Activated T-cell treated with anti-CD3 and anti-CD28 coated beads, Interleukin-2, amount 50 U/mL, for 4 hours (primary cell): ENCODE measurements around the gene MED12L. TPM values are rescaled to one million over a fixed set of nuclear protein-coding genes. Genes with fewer than 3 reads are reported as not detected.

Source experiments
- ATAC-seq, 2 donors: fragments of 200-7000 bp; cut with Tn5 transposase; one replicate each; pipeline ENCODE4 v1.10.0; 2021
- DNase-seq: peaks from one replicate; pipeline ENCODE4 v3.0.0-alpha.2; 2020
- H3K27me3 Mint-ChIP-seq: one replicate; pipeline ENCODE4 v1.8.0; 2021; ENCODE audit warnings: low read depth, mixed read lengths
- H3K36me3 Mint-ChIP-seq: one replicate; pipeline ENCODE4 v1.8.0; 2022; ENCODE audit warnings: mixed read lengths; ENCODE audit not compliant: insufficient read depth
- H3K4me1 Mint-ChIP-seq: one replicate; pipeline ENCODE4 v1.8.0; 2021; ENCODE audit warnings: low read depth, mixed read lengths
- H3K4me3 Mint-ChIP-seq: one replicate; pipeline ENCODE4 v1.8.0; 2021; ENCODE audit warnings: mild to moderate bottlenecking, moderate library complexity, mixed read lengths
- H3K9me3 Mint-ChIP-seq: one replicate; pipeline ENCODE4 v1.8.0; 2021; ENCODE audit warnings: mixed read lengths
- total RNA-seq, 3 donors: library from RNA; stranded (reverse); gene quantifications; one replicate each; pipeline ENCODE4 v1.2.1, GENCODE V29; 2021

Gene MED12L
- total RNA-seq, 3 donors from 2014 or later, result 1.1 to 3.3 (median 1.9) TPM

DNA sequence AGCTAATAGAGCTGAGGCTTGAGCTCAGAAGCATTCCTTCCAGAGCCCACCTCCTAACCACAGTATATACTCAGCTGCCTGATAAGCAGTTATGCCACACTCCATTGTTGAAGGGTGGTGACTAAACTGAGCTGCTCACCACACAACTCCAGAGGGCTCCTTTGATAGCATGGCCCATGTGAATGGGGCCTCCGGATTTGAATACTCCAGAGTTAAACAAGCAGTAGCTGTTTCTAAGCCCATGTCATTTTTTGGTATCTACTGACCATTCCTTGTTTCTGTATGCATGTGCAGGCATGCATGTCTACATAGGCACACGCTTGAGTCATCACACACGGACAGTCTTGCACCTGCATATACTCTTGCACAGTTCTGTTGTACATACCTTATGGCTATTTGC, 346.5 kb downstream of the MED12L start:
- Mint-ChIP-seq H3K27me3 (no peaks in the 10 kb centered on the region), H3K9me3 (no peaks in the 10 kb centered on the region), H3K36me3 (no peaks in the 10 kb centered on the region), H3K4me1 (no peaks in the 10 kb centered on the region), H3K4me3 (no peak overlapping the region)
- DNase-seq, result no peak
- no peak for ATAC-seq

- DNase-seq, result no peak
- Mint-ChIP-seq H3K9me3 (no peaks in the 10 kb centered on the region), H3K36me3 (no peaks in the 10 kb centered on the region)
Measured at GRCh38 chr3:151432616-151433372, 347.3 kb downstream of the MED12L start.

GRCh38 chr3:151434151-151434890, 348.9 kb downstream of the MED12L start:
- Mint-ChIP-seq H3K36me3 (no peaks in the 10 kb centered on the region), H3K27me3 (peaks cover 3% of the 10 kb centered on the region), H3K9me3 (no peaks in the 10 kb centered on the region), H3K4me3 (no peak overlapping the region), H3K4me1 (no peaks in the 10 kb centered on the region)
- no peak for DNase-seq
- ATAC-seq, result no peak

More at GRCh38 chr3:151432616-151433372, 347.3 kb downstream of the MED12L start:
- H3K4me1 Mint-ChIP-seq, result no peaks in the 10 kb centered on the region
- no peaks in the 10 kb centered on the region for H3K27me3 Mint-ChIP-seq
- no peak for ATAC-seq
- H3K4me3 Mint-ChIP-seq, result no peak overlapping the region

- H3K4me1 Mint-ChIP-seq, result no peaks in the 10 kb centered on the region
- H3K9me3 Mint-ChIP-seq, result no peaks in the 10 kb centered on the region
- H3K4me3 Mint-ChIP-seq, result no peak overlapping the region
- DNase-seq, result no peak
- ATAC-seq, result no peak
- H3K27me3 Mint-ChIP-seq, result peaks cover 3% of the 10 kb centered on the region
- no peaks in the 10 kb centered on the region for H3K36me3 Mint-ChIP-seq
Measured at GRCh38 chr3:151436675-151437446, 351.4 kb downstream of the MED12L start.

GRCh38 chr3:151437906-151438305, 352.4 kb downstream of the MED12L start:
- Mint-ChIP-seq H3K36me3 (no peaks in the 10 kb centered on the region), H3K27me3 (peaks cover 3% of the 10 kb centered on the region), H3K9me3 (no peaks in the 10 kb centered on the region), H3K4me3 (no peak overlapping the region), H3K4me1 (no peaks in the 10 kb centered on the region)
- no peak for DNase-seq
- ATAC-seq, result no peak

GRCh38 chr3:151439652-151440125, 354.2 kb downstream of the MED12L start:
- Mint-ChIP-seq H3K4me1 (no peaks in the 10 kb centered on the region), H3K4me3 (no peak overlapping the region), H3K9me3 (no peaks in the 10 kb centered on the region), H3K27me3 (peaks cover 3% of the 10 kb centered on the region), H3K36me3 (no peaks in the 10 kb centered on the region)
- DNase-seq (no peak), ATAC-seq (peak; percentile 50 to 51)

DNA sequence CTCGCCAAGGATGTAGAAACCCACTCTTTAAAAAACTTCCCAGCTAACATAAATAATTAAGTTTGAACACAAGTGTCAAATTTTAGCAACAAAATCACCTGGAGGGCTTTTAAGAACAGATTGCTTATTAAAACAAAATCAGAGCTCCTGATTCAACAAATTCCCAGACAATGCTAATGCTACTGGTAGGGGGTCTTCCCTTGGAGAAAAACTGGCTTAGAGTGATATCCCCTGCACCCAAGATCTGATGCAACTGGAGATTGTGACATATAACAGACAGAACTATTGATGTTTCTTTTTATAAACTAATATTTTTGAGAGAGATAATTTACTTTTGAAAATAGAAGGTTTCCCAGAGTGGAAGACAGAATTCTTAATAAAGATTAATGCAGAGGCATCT, 355.5 kb downstream of the MED12L start:
- H3K4me1 Mint-ChIP-seq, result no peaks in the 10 kb centered on the region
- ATAC-seq (no peak), DNase-seq (no peak)
- no peak overlapping the region for H3K4me3 Mint-ChIP-seq
- no peaks in the 10 kb centered on the region for H3K9me3 Mint-ChIP-seq
- H3K27me3 Mint-ChIP-seq, result peaks cover 4% of the 10 kb centered on the region
- no peaks in the 10 kb centered on the region for H3K36me3 Mint-ChIP-seq

GRCh38 chr3:151443583-151443982, 358.1 kb downstream of the MED12L start:
- ATAC-seq (no peak), DNase-seq (no peak)
- no peaks in the 10 kb centered on the region for H3K4me1 Mint-ChIP-seq
- H3K27me3 Mint-ChIP-seq, result peaks cover 9% of the 10 kb centered on the region
- no peaks in the 10 kb centered on the region for H3K36me3 Mint-ChIP-seq
- H3K9me3 Mint-ChIP-seq, result no peaks in the 10 kb centered on the region
- H3K4me3 Mint-ChIP-seq, result no peak overlapping the region

DNA sequence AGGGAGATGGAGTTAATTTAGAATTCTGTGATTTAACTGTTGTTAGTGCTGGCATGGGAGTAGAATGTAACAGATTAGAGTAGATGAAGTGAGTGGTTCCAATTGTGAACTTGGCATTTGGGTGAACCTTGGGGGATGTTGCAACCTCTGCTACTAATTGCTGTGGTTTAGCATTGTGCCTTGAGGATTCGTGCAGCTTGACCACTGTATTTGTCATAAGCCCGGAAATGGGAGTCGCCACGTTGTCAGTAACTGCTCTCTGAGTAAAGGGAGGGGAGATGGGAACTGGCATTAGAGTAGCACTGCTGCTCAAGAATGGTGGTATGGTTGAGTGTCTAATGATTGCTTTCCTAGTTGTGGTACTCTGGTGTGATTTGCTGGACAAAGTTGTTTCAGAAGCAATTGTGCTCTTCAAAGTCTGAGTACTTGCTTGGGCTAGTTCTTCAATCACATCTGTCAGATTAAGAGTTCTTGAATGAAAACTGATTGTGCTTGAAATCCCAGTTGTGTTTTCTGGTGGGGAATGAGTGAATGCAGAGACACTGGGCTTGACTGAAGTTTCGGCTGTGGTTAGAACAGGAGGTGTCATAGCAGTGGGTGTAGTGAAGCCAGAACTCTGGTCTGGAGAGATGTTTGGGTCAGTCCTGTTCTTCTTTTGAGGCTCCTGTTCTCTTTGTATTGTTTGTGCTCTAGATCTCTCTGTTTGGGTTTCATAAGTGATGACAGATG, 360.0 kb downstream of the MED12L start:
- Mint-ChIP-seq H3K36me3 (no peaks in the 10 kb centered on the region), H3K4me1 (no peaks in the 10 kb centered on the region), H3K27me3 (peaks cover 6% of the 10 kb centered on the region), H3K9me3 (no peaks in the 10 kb centered on the region), H3K4me3 (no peak overlapping the region)
- ATAC-seq (no peak), DNase-seq (no peak)

GRCh38 chr3:151446002-151446340, 360.5 kb downstream of the MED12L start:
- Mint-ChIP-seq H3K27me3 (peaks cover 6% of the 10 kb centered on the region), H3K4me1 (no peaks in the 10 kb centered on the region), H3K9me3 (no peaks in the 10 kb centered on the region), H3K4me3 (no peak overlapping the region), H3K36me3 (no peaks in the 10 kb centered on the region)
- ATAC-seq (no peak), DNase-seq (no peak)

- Mint-ChIP-seq H3K4me1 (no peaks in the 10 kb centered on the region), H3K9me3 (no peaks in the 10 kb centered on the region), H3K36me3 (no peaks in the 10 kb centered on the region), H3K27me3 (no peaks in the 10 kb centered on the region), H3K4me3 (no peak overlapping the region)
- DNase-seq (no peak), ATAC-seq (no peak)
Measured at GRCh38 chr3:151452368-151452767, 366.9 kb downstream of the MED12L start.

- DNase-seq (no peak), ATAC-seq (no peak)
- H3K9me3 Mint-ChIP-seq, result no peaks in the 10 kb centered on the region
- no peaks in the 10 kb centered on the region for H3K4me1 Mint-ChIP-seq
- H3K36me3 Mint-ChIP-seq, result no peaks in the 10 kb centered on the region
- no peaks in the 10 kb centered on the region for H3K27me3 Mint-ChIP-seq
- no peak overlapping the region for H3K4me3 Mint-ChIP-seq
Measured at GRCh38 chr3:151452841-151453240, 367.4 kb downstream of the MED12L start.

GRCh38 chr3:151456065-151456464, 370.6 kb downstream of the MED12L start:
- no peaks in the 10 kb centered on the region for H3K9me3 Mint-ChIP-seq
- peaks cover 2% of the 10 kb centered on the region for H3K4me1 Mint-ChIP-seq
- no peak overlapping the region for H3K4me3 Mint-ChIP-seq
- ATAC-seq (no peak), DNase-seq (no peak)
- peaks cover 15% of the 10 kb centered on the region for H3K27me3 Mint-ChIP-seq
- no peaks in the 10 kb centered on the region for H3K36me3 Mint-ChIP-seq

GRCh38 chr3:151459358-151459757, 373.9 kb downstream of the MED12L start:
- no peak overlapping the region for H3K4me3 Mint-ChIP-seq
- H3K36me3 Mint-ChIP-seq, result no peaks in the 10 kb centered on the region
- DNase-seq (no peak), ATAC-seq (no peak)
- H3K9me3 Mint-ChIP-seq, result no peaks in the 10 kb centered on the region
- H3K4me1 Mint-ChIP-seq, result peaks cover 2% of the 10 kb centered on the region
- H3K27me3 Mint-ChIP-seq, result peaks cover 27% of the 10 kb centered on the region
